Loucy (cell line): Measurements from ENCODE around the gene ABHD14A.

Experiments used
- H2AFZ ChIP-seq: fragments of 200-600 bp; sonication (generic); 2 replicates; pipeline ENCODE4 v1.6.0; 2016; ENCODE audit warnings: antibody characterized with exemption, mild to moderate bottlenecking, low read length, moderate library complexity
- H3F3A ChIP-seq: fragments of 200-600 bp; 2 replicates; pipeline ENCODE4 v1.6.0; 2016; ENCODE audit warnings: antibody characterized with exemption, low read depth, mild to moderate bottlenecking
- H3K27me3 ChIP-seq: fragments of 200-600 bp; sonication (generic); 2 replicates; pipeline ENCODE4 v1.6.1; 2014; ENCODE audit warnings: low read length, mild to moderate bottlenecking; ENCODE audit not compliant: insufficient read depth, poor library complexity, severe bottlenecking
- H3K36me3 ChIP-seq: fragments of 200-600 bp; sonication (generic); 2 replicates; pipeline ENCODE4 v1.6.1; 2016; ENCODE audit warnings: low read length; ENCODE audit not compliant: insufficient read depth
- H3K4me1 ChIP-seq: fragments of 200-600 bp; sonication (generic); 2 replicates; pipeline ENCODE4 v1.5.1; 2014; ENCODE audit warnings: low read length, mild to moderate bottlenecking; ENCODE audit not compliant: insufficient read depth, poor library complexity, severe bottlenecking
- H3K4me2 ChIP-seq: fragments of 200-600 bp; sonication (generic); 2 replicates; pipeline ENCODE4 v1.6.0; 2014; ENCODE audit warnings: antibody characterized with exemption, low read length, low read depth, mild to moderate bottlenecking; ENCODE audit not compliant: poor library complexity, severe bottlenecking
- H3K4me3 ChIP-seq: fragments of 200-600 bp; sonication (generic); 2 replicates; pipeline ENCODE4 v1.5.1; 2014; ENCODE audit warnings: low read length, mild to moderate bottlenecking, mixed read lengths; ENCODE audit not compliant: poor library complexity, severe bottlenecking
- H3K79me2 ChIP-seq: fragments of 200-600 bp; sonication (generic); 2 replicates; pipeline ENCODE4 v1.6.1; 2014; ENCODE audit warnings: low read length; ENCODE audit not compliant: insufficient read depth
- H3K9ac ChIP-seq: fragments of 200-600 bp; sonication (generic); 2 replicates; pipeline ENCODE4 v1.6.0; 2014; ENCODE audit warnings: mild to moderate bottlenecking, low read depth, low read length, moderate library complexity; ENCODE audit not compliant: poor library complexity, severe bottlenecking
- H3K9me2 ChIP-seq: fragments of 200-600 bp; sonication (generic); replicated peaks from 2 replicates; pipeline ENCODE4 v1.6.1; 2016; ENCODE audit warnings: low read depth, low read length, mixed read lengths
- H3K9me3 ChIP-seq: fragments of 200-600 bp; sonication (generic); 2 replicates; pipeline ENCODE4 v1.6.1; 2014; ENCODE audit warnings: mild to moderate bottlenecking, antibody characterized with exemption, low read length, low read depth; ENCODE audit not compliant: insufficient read depth
- H4K20me1 ChIP-seq: fragments of 200-600 bp; sonication (generic); 2 replicates; pipeline ENCODE4 v1.6.0; 2014; ENCODE audit warnings: antibody characterized with exemption, low read length, mild to moderate bottlenecking; ENCODE audit not compliant: insufficient read depth, poor library complexity, severe bottlenecking
- CTCF ChIP-seq: fragments of 200-600 bp; sonication (generic); conservative IDR thresholded peaks from 2 replicates; pipeline ENCODE4 v1.5.1; 2014; ENCODE audit warnings: mild to moderate bottlenecking, antibody characterized with exemption, low read length
- EZH2phosphoT487 ChIP-seq: fragments of 200-600 bp; IDR thresholded peaks from 2 replicates; pipeline ENCODE4 v1.6.1; 2018; ENCODE audit warnings: antibody characterized with exemption, mild to moderate bottlenecking, moderate library complexity, borderline replicate concordance

The ABHD14A gene

GRCh38 chr3:52021489-52022268, 46.8 kb downstream of the ABHD14A start:
- Histone ChIP-seq H3K9ac (no peak overlapping the region), H4K20me1 (no peaks in the 10 kb centered on the region), H3K9me2 (no peaks in the 10 kb centered on the region), H3F3A (no peaks in the 10 kb centered on the region), H3K4me2 (no peak overlapping the region), H3K9me3 (no peaks in the 10 kb centered on the region), H3K4me1 (peaks cover 8% of the 10 kb centered on the region), H2AFZ (no peak overlapping the region), H3K36me3 (no peaks in the 10 kb centered on the region), H3K27me3 (no peaks in the 10 kb centered on the region), H3K4me3 (no peak overlapping the region), H3K79me2 (no peaks in the 10 kb centered on the region)
- TF ChIP-seq EZH2phosphoT487 (no peak), CTCF (no peak)

- Histone ChIP-seq H3K4me1 (peaks cover 8% of the 10 kb centered on the region), H3K4me2 (no peak overlapping the region), H3K9ac (no peak overlapping the region), H3K9me2 (no peaks in the 10 kb centered on the region), H3K9me3 (no peaks in the 10 kb centered on the region), H3K27me3 (no peaks in the 10 kb centered on the region), H3K36me3 (no peaks in the 10 kb centered on the region), H3F3A (no peaks in the 10 kb centered on the region), H3K4me3 (no peak overlapping the region), H2AFZ (no peak overlapping the region), H3K79me2 (no peaks in the 10 kb centered on the region), H4K20me1 (no peaks in the 10 kb centered on the region)
- TF ChIP-seq EZH2phosphoT487 (no peak), CTCF (no peak)
Observed at GRCh38 chr3:52022323-52023100, 47.6 kb downstream of the ABHD14A start.

- H3K4me2 ChIP-seq, result no peak overlapping the region
- H3K79me2 ChIP-seq, result no peaks in the 10 kb centered on the region
- H3K9me2 ChIP-seq, result no peaks in the 10 kb centered on the region
- no peak overlapping the region for H2AFZ ChIP-seq
- no peaks in the 10 kb centered on the region for H3F3A ChIP-seq
- no peaks in the 10 kb centered on the region for H4K20me1 ChIP-seq
- H3K4me3 ChIP-seq, result no peak overlapping the region
- H3K9ac ChIP-seq, result no peak overlapping the region
- H3K9me3 ChIP-seq, result no peaks in the 10 kb centered on the region
- H3K4me1 ChIP-seq, result peaks cover 8% of the 10 kb centered on the region
- H3K36me3 ChIP-seq, result no peaks in the 10 kb centered on the region
- TF ChIP-seq CTCF (no peak), EZH2phosphoT487 (no peak)
- H3K27me3 ChIP-seq, result no peaks in the 10 kb centered on the region
Observed at GRCh38 chr3:52023101-52023770, 48.4 kb downstream of the ABHD14A start.
